ENCODE results near the gene CTXND1.
"Not testable (repeated sequence)": the region's sequence is repeated elsewhere in the genome, so short reads cannot be mapped to it uniquely, and the experiment has no call there.

Gene CTXND1

GRCh38 chr15:80156176-80156720 lies 95.8 kb downstream of the CTXND1 start:
- DNase-seq, result no peak

- not testable (repeated sequence) for DNase-seq
Observed at GRCh38 chr15:80155378-80156175, 96.4 kb downstream of the CTXND1 start.

- no peak for DNase-seq
Observed at GRCh38 chr15:80155001-80155377, 97.0 kb downstream of the CTXND1 start.

GRCh38 chr15:80154336-80154735 lies 97.7 kb downstream of the CTXND1 start:
- DNase-seq, result peak in 2 of 14 donors; percentile 15 to 26

GRCh38 chr15:80153900-80154299 lies 98.1 kb downstream of the CTXND1 start:
- no peak for DNase-seq

GRCh38 chr15:80152896-80153876 lies 98.8 kb downstream of the CTXND1 start, which contains the start of gene FAH:
FAH (plus strand) TSS chr15:80152999; CDS start chr15:80153055, 56 bp downstream.
- DNase-seq, result peak in 5 of 14 donors; percentile 23 to 84 (median 56)

- peak; percentile 33 to 92 (median 76) for DNase-seq
Observed at GRCh38 chr15:80152180-80152895, 99.7 kb downstream of the CTXND1 start.

GRCh38 chr15:80151576-80151975 lies 100.4 kb downstream of the CTXND1 start:
- no peak for DNase-seq

- DNase-seq, result no peak
Observed at GRCh38 chr15:80151148-80151547, 100.9 kb downstream of the CTXND1 start.

All from C1 segment of cervical spinal cord (tissue), 14 donors.